ENCODE measurements around the gene LRRC46.
A peak's percentile ranks its signal among the peaks of the same experiment; 100 is the strongest.

LRRC46 gene

GRCh38 chr17:47841488-47842291 lies 10.2 kb downstream of the LRRC46 start:
- TF ChIP-seq CTCF (IDR thresholded peaks at IDR 0.05; ENCODE audit: low read depth, low read length): no peak
- peak overlapping the region; percentile 88 for H3K4me3 ChIP-seq (ENCODE audit: low read depth, low read length)

GRCh38 chr17:47843391-47843730 lies 11.9 kb downstream of the LRRC46 start:
- H3K4me3 ChIP-seq (ENCODE audit: low read depth, low read length): no peak overlapping the region
- no peak for TF ChIP-seq CTCF (IDR thresholded peaks at IDR 0.05; ENCODE audit: low read depth, low read length)

DNA sequence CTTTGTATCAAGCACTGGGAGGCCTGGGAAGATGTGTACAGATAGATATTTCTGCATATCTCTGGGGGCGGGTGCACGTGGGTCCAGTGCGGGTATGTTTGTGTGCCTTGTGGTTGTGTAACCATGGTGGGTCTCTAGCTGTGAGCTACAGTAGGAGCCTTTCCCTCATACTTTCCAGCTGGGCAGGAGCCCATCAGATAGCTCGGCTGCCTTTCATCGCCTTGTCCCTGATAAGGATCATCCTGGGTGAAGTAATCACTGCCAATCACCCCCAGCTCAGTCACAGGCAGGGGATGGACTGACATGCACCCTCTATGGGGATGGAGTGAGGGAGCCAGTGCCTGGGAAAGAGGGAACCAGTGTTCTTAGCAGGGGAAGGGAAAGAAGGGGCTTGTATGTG lies 12.8 kb downstream of the LRRC46 start:
- TF ChIP-seq CTCF (IDR thresholded peaks at IDR 0.05; ENCODE audit: low read depth, low read length): no peak
- H3K4me3 ChIP-seq (ENCODE audit: low read depth, low read length): no peak overlapping the region

DNA sequence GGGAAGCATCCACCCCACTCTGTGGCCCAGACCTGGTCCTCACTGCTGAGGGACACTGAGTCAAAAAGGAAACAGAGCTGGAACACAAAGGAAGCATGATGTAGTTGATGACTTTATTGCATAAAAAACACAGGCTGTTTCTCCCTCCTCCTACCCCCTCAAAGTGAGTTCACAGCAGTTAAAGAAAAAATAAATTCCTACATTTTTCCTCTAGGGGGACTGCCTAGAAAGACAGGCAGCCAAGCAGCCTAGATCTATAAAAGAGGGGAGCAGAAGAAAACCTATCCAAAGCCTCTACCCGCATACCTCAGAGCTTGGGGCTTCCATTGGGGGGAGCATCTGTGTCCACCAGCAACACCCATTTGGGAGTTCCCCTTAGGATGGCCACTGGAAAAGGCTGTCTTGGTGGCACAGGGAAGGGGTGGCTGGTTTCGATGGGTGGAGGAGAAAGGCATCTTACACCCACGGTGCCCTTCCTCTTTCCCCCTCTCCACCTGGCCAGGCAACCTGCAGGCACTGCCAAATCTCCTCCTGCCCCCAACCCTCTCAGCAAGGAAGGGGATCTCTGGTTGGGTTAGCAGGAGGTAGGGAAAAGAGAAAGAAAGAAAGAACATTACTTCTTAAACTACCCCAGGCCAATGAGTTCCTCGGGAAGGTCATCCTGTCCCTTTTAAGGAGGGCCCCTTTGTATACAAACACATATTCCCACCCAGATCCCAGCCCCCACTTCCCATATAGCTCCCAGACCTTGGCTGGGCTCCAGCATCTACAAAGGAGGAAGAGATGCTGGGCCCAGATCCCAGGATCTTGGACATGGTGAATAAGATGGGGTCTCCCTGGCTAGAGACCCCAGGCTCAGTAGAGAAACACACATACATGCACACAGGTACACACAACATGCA lies 13.6 kb downstream of the LRRC46 start:
- peak; percentile 27; the same call in 1 of the 2 replicates for TF ChIP-seq CTCF (IDR thresholded peaks at IDR 0.05; ENCODE audit: low read depth, low read length)
- H3K4me3 ChIP-seq (ENCODE audit: low read depth, low read length): no peak overlapping the region

DNA sequence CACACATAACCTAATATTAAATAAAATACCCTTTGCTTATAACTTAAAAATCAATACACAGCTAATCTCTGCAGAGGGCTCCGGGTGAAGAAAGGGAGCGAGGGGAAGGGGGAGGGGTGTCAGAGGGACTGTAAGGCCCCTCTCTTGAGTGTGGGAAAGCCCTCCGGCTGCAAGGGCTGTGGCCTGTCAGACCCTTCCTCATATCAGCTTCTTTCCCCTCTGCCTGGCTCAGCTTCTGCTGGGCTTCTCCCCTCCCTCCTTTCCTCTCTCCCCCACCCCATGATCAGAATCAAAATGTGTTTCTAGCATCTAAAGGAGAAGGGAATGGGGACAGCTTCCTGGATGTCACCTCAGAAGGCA lies 14.2 kb downstream of the LRRC46 start:
- no peak for TF ChIP-seq CTCF (IDR thresholded peaks at IDR 0.05; ENCODE audit: low read depth, low read length)

GRCh38 chr17:47846716-47847340 lies 15.4 kb downstream of the LRRC46 start:
- no peak overlapping the region for H3K4me3 ChIP-seq (ENCODE audit: low read depth, low read length)
- TF ChIP-seq CTCF (IDR thresholded peaks at IDR 0.05; ENCODE audit: low read depth, low read length): no peak

More for the DNA sequence above, 14.2 kb downstream of the LRRC46 start:
- H3K4me3 ChIP-seq (ENCODE audit: low read depth, low read length): no peak overlapping the region

All from WI38 (cell line).